ENCODE data around the gene ZNF813. TPM values are rescaled to one million over a fixed set of nuclear protein-coding genes. Genes with fewer than 3 reads are reported as not detected.
A peak's percentile ranks its signal among the peaks of the same experiment; 100 is the strongest.
"Not testable (repeated sequence)": the region's sequence is repeated elsewhere in the genome, so short reads cannot be mapped to it uniquely, and the experiment has no call there.

Gene ZNF813
- total RNA-seq, 1 donor from 2014 or later: 8.2 TPM

GRCh38 chr19:53509845-53510244 lies 42.3 kb downstream of the ZNF813 start:
- TF ChIP-seq, protein P1, sequence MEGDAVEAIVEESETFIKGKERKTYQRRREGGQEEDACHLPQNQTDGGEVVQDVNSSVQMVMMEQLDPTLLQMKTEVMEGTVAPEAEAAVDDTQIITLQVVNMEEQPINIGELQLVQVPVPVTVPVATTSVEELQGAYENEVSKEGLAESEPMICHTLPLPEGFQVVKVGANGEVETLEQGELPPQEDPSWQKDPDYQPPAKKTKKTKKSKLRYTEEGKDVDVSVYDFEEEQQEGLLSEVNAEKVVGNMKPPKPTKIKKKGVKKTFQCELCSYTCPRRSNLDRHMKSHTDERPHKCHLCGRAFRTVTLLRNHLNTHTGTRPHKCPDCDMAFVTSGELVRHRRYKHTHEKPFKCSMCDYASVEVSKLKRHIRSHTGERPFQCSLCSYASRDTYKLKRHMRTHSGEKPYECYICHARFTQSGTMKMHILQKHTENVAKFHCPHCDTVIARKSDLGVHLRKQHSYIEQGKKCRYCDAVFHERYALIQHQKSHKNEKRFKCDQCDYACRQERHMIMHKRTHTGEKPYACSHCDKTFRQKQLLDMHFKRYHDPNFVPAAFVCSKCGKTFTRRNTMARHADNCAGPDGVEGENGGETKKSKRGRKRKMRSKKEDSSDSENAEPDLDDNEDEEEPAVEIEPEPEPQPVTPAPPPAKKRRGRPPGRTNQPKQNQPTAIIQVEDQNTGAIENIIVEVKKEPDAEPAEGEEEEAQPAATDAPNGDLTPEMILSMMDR (IDR thresholded peaks at IDR 0.05): no peak
- Mint-ChIP-seq H3K9me3 (no peaks in the 10 kb centered on the region), H3K36me3 (ENCODE audit: low read depth) (no peaks in the 10 kb centered on the region), H3K4me3 (no peak overlapping the region), H3K27ac (no peak overlapping the region), H3K27me3 (peaks cover 8% of the 10 kb centered on the region), H3K4me1 (peaks cover 2% of the 10 kb centered on the region)
- DNase-seq (no peak), ATAC-seq (ENCODE audit: low read depth) (no peak)
- POLR2A ChIA-PET: interaction anchor here (0.9 kb wide), 1 partner anchor 315 kb away, joined by 4 read pairs; no protein-coding TSS in a partner anchor
- CTCF ChIA-PET: interaction anchor here (1.1 to 2.6 kb wide), 3 partner anchors 79 to 315 kb away, joined by 3 to 10 read pairs (median 9); no protein-coding TSS in a partner anchor
- intact Hi-C loops (cut with micrococcal nuclease): no loop called here

DNA sequence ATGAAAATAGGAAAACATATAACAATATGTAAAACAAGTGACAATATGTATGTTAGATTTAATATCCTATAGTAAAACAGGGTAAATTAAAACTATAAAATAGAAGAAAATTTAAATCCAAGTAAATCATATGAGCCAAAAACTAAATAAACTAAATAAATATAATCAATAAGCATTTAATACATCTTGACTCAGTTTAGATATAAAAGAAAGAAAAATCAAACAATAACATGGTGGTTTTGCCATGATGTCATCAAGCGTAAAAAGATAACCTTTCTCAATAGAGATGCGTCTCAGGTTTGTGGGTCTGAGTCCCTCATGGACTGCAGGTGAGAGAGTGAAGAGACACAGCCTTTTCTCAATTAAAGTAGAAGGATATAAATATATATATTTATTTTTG lies 43.8 kb downstream of the ZNF813 start:
- Mint-ChIP-seq H3K4me3 (no peak overlapping the region), H3K27me3 (peaks cover 8% of the 10 kb centered on the region), H3K9me3 (no peaks in the 10 kb centered on the region), H3K4me1 (peaks cover 2% of the 10 kb centered on the region), H3K36me3 (ENCODE audit: low read depth) (no peaks in the 10 kb centered on the region), H3K27ac (no peak overlapping the region)
- ATAC-seq (ENCODE audit: low read depth) (no peak), DNase-seq (no peak)
- intact Hi-C loops (cut with micrococcal nuclease): no loop called here
- ChIA-PET POLR2A (no interaction called here), CTCF (interaction anchor here (2.4 kb wide), 1 partner anchor 86 kb away, joined by 9 read pairs; no protein-coding TSS in a partner anchor)
- TF ChIP-seq, protein P1 (IDR thresholded peaks at IDR 0.05): no peak

DNA sequence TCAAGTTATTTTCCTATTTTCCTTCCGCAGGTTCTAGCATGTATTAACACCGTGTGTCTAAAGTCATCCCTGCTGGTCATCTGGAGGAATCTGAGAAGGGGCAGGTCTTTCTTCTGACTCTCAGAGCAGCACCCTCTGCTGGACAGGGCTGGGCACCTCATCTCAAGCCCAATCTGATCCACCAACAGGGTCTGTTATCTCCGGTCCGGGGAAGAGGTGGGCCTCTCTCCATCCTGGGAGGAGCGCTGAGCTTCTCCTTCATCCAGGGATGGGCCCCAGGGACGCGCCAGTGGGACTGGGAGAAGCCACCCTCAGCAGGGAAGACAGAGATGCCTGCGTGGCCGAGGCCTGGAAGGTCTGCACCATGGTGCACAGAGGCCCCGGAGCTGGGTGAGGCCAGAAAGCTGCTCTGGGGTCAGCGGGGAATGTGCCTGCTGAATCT lies 44.4 kb downstream of the ZNF813 start:
- ChIA-PET CTCF (no interaction called here), POLR2A (no interaction called here)
- Mint-ChIP-seq H3K27me3 (peaks cover 7% of the 10 kb centered on the region), H3K4me1 (peaks cover 2% of the 10 kb centered on the region), H3K27ac (no peak overlapping the region), H3K9me3 (no peaks in the 10 kb centered on the region), H3K4me3 (no peak overlapping the region), H3K36me3 (ENCODE audit: low read depth) (no peaks in the 10 kb centered on the region)
- DNase-seq (peak; percentile 28), ATAC-seq (ENCODE audit: low read depth) (peak; percentile 84)
- intact Hi-C loops (cut with micrococcal nuclease): loop anchor here (1.0 kb wide), 2 partner anchors 87 to 317 kb away; no protein-coding TSS in a partner anchor
- TF ChIP-seq, protein P1 (IDR thresholded peaks at IDR 0.05): no peak

- H3K4me3 Mint-ChIP-seq; H3K9me3 Mint-ChIP-seq; DNase-seq; H3K4me1 Mint-ChIP-seq; H3K27me3 Mint-ChIP-seq; ATAC-seq (ENCODE audit: low read depth); H3K27ac Mint-ChIP-seq; intact Hi-C loops (cut with micrococcal nuclease); POLR2A ChIA-PET; H3K36me3 Mint-ChIP-seq (ENCODE audit: low read depth): not testable (repeated sequence)
- CTCF ChIA-PET: interaction anchor here (1.6 kb wide), 1 partner anchor 90 kb away, joined by 4 read pairs; no protein-coding TSS in a partner anchor
Measured at GRCh38 chr19:53515047-53515446, 47.5 kb downstream of the ZNF813 start.

GRCh38 chr19:53517114-53517741 lies 49.7 kb downstream of the ZNF813 start:
- Mint-ChIP-seq H3K4me1 (peaks cover 16% of the 10 kb centered on the region), H3K27me3 (peaks cover 2% of the 10 kb centered on the region), H3K4me3 (no peak overlapping the region), H3K9me3 (peaks cover 7% of the 10 kb centered on the region), H3K27ac (no peak overlapping the region), H3K36me3 (ENCODE audit: low read depth) (peaks cover 9% of the 10 kb centered on the region)
- no peak for DNase-seq
- ATAC-seq (ENCODE audit: low read depth): no peak
- POLR2A ChIA-PET: interaction anchor here (0.9 kb wide), 1 partner anchor 322 kb away, joined by 3 read pairs; no protein-coding TSS in a partner anchor
- CTCF ChIA-PET: no interaction called here
- TF ChIP-seq, protein P1 (IDR thresholded peaks at IDR 0.05): no peak
- intact Hi-C loops (cut with micrococcal nuclease): no loop called here
